ENCODE results near the gene RPL7L1. TPM values are rescaled to one million over a fixed set of nuclear protein-coding genes. Genes with fewer than 3 reads are reported as not detected.

The RPL7L1 gene
- total RNA-seq, 4 donors from 2014 or later, result 49.6 to 67.0 (median 53.2) TPM

DNA sequence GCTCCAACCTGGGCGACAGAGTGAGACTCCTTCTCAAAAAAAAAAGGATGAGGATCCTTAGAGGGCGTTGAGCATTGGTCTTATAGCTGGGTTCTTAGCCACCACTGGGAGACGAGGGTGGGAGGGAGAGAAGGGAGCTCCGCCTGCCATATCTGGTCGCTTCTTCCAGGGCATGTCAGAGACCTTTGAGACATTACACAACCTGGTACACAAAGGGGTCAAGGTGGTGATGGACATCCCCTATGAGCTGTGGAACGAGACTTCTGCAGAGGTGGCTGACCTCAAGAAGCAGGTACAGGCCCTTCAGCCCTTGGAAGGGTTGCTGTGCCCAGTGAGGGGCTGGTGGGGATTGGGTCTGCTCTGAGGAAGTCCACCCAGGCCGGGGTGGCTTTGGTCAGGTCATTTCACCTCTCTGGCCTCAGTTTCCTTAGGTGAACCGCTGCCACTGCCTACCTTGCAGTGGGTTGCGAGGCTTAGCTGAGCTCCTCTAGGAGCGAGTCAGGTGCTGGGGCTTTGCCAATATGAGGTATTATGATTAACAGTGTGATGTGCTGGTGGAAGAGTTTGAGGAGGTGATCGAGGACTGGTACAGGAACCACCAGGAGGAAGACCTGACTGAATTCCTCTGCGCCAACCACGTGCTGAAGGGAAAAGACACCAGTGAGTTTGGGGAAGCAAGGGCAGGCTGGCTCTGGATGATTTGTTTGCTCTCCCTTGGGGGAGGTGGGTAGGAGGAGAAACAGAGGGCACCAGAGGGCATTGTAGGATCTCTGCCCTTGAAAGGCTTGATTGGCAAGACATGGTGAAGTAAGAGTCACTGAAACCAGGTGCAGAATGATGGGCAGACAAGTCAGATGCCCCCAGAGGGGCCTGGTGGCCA lies 58.4 kb downstream of the RPL7L1 start:
- TF ChIP-seq CTCF (IDR thresholded peaks at IDR 0.05), result no peak
- DNase-seq, result no peak
- H3K36me3 ChIP-seq, result peaks cover 0 to 55% (median 0%) of the 10 kb centered on the region in 3 donors
- H3K4me1 ChIP-seq, result peaks cover 0 to 7% (median 5%) of the 10 kb centered on the region in 4 donors
- no peak overlapping the region for H3K27ac ChIP-seq
- H3K4me3 ChIP-seq, result no peak overlapping the region
- no peaks in the 10 kb centered on the region for H3K27me3 ChIP-seq
- no peaks in the 10 kb centered on the region for H3K9me3 ChIP-seq

DNA sequence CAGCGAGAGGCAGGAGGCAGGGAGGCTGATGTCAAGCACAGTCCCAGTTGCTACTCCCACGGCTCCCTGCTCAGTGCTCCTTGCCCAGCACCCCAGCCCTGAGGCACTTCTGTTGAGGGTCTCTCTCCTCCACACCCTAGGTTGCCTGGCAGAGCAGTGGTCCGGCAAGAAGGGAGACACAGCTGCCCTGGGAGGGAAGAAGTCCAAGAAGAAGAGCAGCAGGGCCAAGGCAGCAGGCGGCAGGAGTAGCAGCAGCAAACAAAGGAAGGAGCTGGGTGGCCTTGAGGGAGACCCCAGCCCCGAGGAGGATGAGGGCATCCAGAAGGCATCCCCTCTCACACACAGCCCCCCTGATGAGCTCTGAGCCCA lies 59.0 kb downstream of the RPL7L1 start:
- Histone ChIP-seq H3K36me3 (peaks cover 0 to 55% (median 0%) of the 10 kb centered on the region in 3 donors), H3K4me3 (peak overlapping the region in 2 of 4 donors; percentile 11 to 26), H3K4me1 (peaks cover 0 to 4% (median 1%) of the 10 kb centered on the region in 4 donors), H3K27me3 (no peaks in the 10 kb centered on the region), H3K27ac (peak overlapping the region in 1 of 4 donors; percentile 84), H3K9me3 (no peaks in the 10 kb centered on the region)
- TF ChIP-seq CTCF (IDR thresholded peaks at IDR 0.05) (no peak), POLR2A (IDR thresholded peaks at IDR 0.05) (no peak)
- DNase-seq, result no peak

- no peaks in the 10 kb centered on the region for H3K9me3 ChIP-seq
- H3K4me1 ChIP-seq, result peaks cover 0 to 4% (median 1%) of the 10 kb centered on the region in 4 donors
- H3K4me3 ChIP-seq, result peak overlapping the region in 2 of 4 donors; percentile 11 to 26
- peaks cover 0 to 54% (median 0%) of the 10 kb centered on the region in 3 donors for H3K36me3 ChIP-seq
- TF ChIP-seq POLR2A (IDR thresholded peaks at IDR 0.05), result peak in 1 of 2 donors; percentile 46
- peak in 1 of 6 experiments; percentile 18 for TF ChIP-seq CTCF (IDR thresholded peaks at IDR 0.05)
- no peaks in the 10 kb centered on the region for H3K27me3 ChIP-seq
- DNase-seq, result peak in 2 of 3 donors; percentile 75
- peak overlapping the region in 3 of 4 donors; percentile 9 to 84 (median 74) for H3K27ac ChIP-seq
Measured at GRCh38 chr6:42938987-42939809, 59.8 kb downstream of the RPL7L1 start.

Other genes with a start within 250 kb of the RPL7L1 start
- gene PRPH2, start 157.0 kb upstream of the RPL7L1 start, total RNA-seq, result 1 to 10 TPM in 2 of 4 donors, under 1 TPM in 1, not detected in 1; 0.67 to 9.9 (median 1.3) TPM
- gene TBCC, start 133.5 kb upstream of the RPL7L1 start, total RNA-seq, result 10 to 100 TPM; 23.1 to 36.4 (median 30.7) TPM
- 10 to 100 TPM; 15.3 to 20.1 (median 17.1) TPM for gene BICRAL, start 97.6 kb upstream of the RPL7L1 start, total RNA-seq
- gene PTCRA, start 36.4 kb downstream of the RPL7L1 start, total RNA-seq, result not detected
- gene CNPY3, start 49.9 kb downstream of the RPL7L1 start, total RNA-seq, result 100 to 1,000 TPM in 1 of 4 donors, 10 to 100 TPM in 3; 27.8 to 101 (median 47.9) TPM
- gene GNMT, start 81.1 kb downstream of the RPL7L1 start, total RNA-seq, result 1 to 10 TPM in 1 of 4 donors, not detected in 3; 4.3 TPM
- gene PEX6, start 99.6 kb downstream of the RPL7L1 start, total RNA-seq, result 10 to 100 TPM; 19.0 to 61.3 (median 39.0) TPM
- 100 to 1,000 TPM in 3 of 4 donors, 10 to 100 TPM in 1; 84.2 to 177 (median 152) TPM for gene PPP2R5D, start 105.0 kb downstream of the RPL7L1 start, total RNA-seq
- 10 to 100 TPM; 34.3 to 40.4 (median 36.1) TPM for gene MEA1, start 134.3 kb downstream of the RPL7L1 start, total RNA-seq
- gene KLHDC3, start 134.6 kb downstream of the RPL7L1 start, total RNA-seq, result 10 to 100 TPM; 38.8 to 59.2 (median 52.6) TPM
- 10 to 100 TPM; 39.2 to 75.9 (median 50.4) TPM for gene RRP36, start 142.0 kb downstream of the RPL7L1 start, total RNA-seq
- gene CUL7, start 174.2 kb downstream of the RPL7L1 start, total RNA-seq, result 10 to 100 TPM; 19.4 to 33.0 (median 23.1) TPM
- gene MRPL2, start 179.8 kb downstream of the RPL7L1 start, total RNA-seq, result 10 to 100 TPM; 19.0 to 40.8 (median 22.1) TPM
- gene KLC4, start 180.0 kb downstream of the RPL7L1 start, total RNA-seq, result 100 to 1,000 TPM in 3 of 4 donors, 10 to 100 TPM in 1; 50.3 to 214 (median 183) TPM
- 10 to 100 TPM in 3 of 4 donors, 1 to 10 TPM in 1; 4.4 to 22.3 (median 18.3) TPM for gene PTK7, start 196.7 kb downstream of the RPL7L1 start, total RNA-seq